Caki2 (cell line): ENCODE data around the gene RCCD1. TPM values are rescaled to one million over a fixed set of nuclear protein-coding genes. Genes with fewer than 3 reads are reported as not detected.
"Not testable (repeated sequence)": the region's sequence is repeated elsewhere in the genome, so short reads cannot be mapped to it uniquely, and the experiment has no call there.

ENCODE experiments used
- DNase-seq: peaks from one replicate; pipeline ENCODE4 v3.0.0-alpha.2; 2015; ENCODE audit warnings: low read depth
- in situ Hi-C: cut with HindIII; loops from 2 replicates; pipeline ENCODE4 v1.10.0; 2016; ENCODE audit warnings: low sequenced_read_pairs, low pct_unique_long_range_greater_than_20kb, mixed read lengths
- total RNA-seq: library from RNA; depleted of rRNA; stranded (reverse); fragments of >200 nt; shearing (Covaris generic); gene quantifications from 2 replicates; pipeline ENCODE4 v1.2.3, GENCODE V29; 2014; ENCODE audit warnings: low replicate concordance

RCCD1 gene
- total RNA-seq, 1 experiment from 2014 or later = 70.4 TPM

DNA sequence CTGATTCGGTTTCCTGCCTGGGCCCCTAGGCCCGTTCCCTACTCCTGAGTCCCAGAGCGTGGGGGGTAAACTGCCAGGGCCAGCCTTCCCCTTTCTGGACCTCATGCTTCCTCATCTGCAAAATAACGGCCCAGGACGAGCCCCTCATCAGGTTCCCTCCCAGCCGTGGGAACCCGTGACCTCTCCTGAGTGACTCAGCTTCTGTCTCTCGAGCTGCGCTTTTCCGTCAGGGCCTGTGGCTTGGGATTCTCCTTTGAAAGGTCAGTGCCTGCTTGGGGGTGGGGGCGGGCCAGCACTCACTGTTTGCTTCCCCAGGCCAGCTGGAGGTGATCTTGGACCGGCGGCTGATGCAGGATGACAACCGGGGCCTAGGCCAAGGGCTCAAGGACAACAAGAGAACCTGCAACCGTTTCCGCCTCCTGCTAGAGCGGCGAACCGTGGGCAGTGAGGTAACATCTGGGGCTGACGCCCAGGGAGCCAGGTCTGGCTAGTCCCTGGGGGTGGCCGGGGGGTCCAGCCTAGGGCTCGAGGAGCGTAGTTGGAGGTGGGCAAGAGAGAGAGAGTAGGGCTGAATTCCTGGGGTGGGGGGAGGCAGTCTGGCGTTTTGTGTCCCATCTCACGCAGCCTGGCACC, 38.8 kb upstream of the RCCD1 start:
- DNase-seq = no peak
- in situ Hi-C loops = no loop called here

DNA sequence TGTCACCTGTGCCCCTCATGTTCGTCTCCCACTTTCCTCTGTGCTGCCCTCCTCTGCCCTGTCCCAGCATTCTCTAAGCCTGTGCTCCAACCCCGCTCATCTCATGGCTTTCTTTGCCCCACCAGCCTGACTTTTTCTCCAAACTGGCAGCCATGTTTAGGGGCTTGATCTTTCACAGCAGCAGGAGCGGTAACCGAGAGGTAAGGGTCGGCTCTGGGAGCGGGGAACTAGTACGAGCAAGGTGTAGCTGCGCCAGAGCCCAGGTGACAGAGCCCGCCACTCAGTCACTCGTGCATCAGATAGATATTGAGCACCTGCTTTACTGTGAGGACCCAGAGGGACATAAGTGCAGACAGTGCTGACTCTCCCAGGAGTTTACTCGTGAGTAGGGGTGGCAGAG, 38.2 kb upstream of the RCCD1 start:
- DNase-seq = no peak
- in situ Hi-C loops = no loop called here

DNA sequence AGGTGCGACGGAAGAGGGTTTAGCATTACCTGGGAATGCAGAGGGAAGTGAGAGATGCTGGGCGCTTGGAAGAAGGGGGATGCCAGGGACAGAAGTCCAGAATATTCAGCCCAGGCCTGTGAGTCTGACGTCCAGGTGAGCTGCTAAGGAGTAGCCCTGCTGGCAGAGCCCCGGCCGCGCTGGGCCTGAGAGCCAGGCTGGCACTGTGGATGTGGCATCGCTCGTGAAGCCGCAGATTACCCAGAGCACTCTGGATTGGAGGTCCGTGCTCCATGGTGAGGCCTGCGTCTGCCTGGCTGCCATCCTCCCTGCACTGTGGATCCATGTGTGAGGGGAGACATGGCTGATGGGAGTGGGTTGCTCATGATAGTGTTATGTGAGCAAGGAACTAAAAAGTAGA, 37.1 kb upstream of the RCCD1 start:
- in situ Hi-C loops = no loop called here
- DNase-seq = no peak

DNA sequence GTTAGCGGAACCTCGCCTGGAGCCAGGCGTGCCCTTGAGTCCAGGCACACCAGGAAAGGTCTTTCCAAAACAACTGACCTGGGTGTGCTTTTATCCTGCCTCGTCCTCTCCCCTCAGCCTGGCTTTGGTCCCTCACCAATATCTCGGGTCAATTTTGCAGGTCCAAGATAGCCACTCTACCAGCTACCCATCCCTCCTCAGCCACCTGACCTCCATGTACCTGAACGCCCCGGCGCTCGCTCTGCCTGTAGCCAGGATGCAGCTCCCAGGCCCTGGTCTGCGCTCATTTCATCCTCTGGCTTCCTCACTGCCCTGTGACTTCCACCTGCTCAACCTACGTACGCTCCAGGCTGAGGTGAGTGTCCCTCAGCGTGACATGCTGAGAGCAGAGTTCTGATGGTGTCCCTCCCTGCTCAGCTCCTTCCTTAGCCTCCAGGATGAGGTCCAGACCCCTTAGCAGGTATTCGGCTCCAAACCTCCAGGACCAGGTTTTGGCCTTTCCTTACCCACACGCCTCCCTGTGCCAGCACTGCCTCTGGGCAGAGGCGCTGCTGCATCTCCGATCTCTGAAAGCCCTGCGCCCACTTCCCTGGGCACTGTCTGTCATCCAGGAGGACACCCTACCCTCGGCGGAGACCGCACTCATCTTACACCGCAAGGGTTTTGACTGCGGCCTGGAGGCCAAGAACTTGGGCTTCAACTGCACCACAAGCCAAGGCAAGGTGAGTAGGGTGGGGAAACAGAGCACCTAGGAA, 36.5 kb upstream of the RCCD1 start:
- in situ Hi-C loops = no loop called here
- no peak for DNase-seq

DNA sequence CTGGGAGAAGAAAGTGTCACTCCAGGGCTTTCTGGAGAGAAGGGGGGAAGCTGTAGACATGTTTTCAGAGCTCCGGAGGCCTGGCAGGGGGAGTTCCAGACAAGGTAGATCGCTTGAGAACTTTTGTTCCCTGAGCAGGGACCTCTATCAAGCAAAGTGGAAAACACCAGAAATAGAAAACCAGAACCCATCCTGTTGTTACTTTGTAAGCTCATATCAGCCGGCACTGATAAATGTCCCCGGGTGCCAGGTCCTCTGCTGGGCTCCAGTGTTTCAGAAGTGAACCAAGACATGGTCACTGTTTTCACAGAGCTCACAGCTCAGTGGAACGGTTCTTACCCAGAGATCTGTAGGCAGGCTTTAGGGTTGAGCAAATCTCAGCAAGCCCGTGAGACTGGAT, 35.8 kb upstream of the RCCD1 start:
- in situ Hi-C loops = no loop called here
- no peak for DNase-seq

DNA sequence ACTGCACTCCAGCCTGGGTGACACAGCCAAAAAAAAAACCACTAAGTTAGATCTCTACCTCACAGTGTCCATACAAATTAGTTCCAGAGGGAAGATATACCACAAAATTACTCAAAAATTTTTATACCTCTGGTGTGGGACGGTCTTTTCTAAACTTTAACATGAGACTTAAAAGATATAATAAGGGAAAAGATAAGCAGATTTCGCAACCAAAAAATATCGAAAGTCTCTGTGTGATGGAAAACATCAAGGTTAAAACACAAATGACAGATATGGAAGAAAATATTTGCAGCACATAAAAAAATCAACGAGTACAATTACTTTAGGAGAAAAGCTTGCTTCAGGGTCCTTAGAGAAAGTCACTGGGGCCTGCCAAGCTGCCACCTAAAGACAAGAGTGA, 32.8 kb upstream of the RCCD1 start:
- no peak for DNase-seq
- in situ Hi-C loops = no loop called here

DNA sequence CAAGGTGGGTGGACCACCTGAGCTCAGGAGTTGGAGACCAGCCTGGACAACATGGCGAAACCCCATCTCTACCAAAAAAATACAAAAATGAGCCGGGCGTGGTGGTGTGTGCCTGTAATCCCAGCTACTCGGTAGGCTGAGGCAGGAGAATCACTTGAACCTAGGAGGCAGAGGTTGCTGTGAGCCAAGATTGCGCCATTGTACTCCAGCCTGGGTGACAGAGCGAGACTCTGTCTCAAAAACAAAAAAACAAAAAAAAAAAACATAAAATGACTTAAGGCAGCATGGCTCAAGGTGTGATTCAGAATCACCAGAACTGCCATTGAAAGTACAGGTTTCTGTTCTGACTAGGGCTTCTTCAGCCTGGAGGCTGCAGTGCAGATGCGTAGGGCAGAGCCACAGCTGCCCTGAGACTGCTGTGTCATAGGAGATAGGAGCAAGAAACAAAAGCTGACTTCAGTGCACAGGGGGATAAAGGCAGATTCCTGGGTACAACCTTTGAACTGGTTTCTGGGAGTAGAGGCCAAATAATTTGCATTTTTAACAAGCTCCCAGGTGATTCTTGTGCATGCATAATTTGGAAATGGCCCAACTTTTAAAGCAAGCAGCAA, 31.9 kb upstream of the RCCD1 start:
- DNase-seq, in situ Hi-C loops: not testable (repeated sequence)

DNA sequence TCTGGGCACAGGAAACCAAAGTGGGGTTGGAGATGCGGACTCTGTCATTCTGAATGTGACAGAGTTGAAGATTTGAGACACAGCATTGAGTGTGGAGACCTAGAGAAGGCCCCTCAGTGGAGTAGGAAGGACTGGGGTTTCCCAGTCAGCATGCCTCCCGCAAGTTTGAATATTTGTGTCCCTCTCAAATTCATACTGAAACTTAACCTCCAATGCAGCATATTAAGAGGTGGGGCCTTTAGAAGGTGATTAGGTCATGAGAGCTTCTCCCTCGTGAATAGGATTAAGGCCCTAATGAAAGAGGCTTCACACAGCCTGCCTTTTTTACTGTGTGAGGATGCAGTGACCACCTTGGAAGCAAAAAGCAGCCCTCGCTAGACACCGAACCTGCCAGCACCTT, 30.3 kb upstream of the RCCD1 start:
- no peak for DNase-seq
- in situ Hi-C loops = no loop called here

DNA sequence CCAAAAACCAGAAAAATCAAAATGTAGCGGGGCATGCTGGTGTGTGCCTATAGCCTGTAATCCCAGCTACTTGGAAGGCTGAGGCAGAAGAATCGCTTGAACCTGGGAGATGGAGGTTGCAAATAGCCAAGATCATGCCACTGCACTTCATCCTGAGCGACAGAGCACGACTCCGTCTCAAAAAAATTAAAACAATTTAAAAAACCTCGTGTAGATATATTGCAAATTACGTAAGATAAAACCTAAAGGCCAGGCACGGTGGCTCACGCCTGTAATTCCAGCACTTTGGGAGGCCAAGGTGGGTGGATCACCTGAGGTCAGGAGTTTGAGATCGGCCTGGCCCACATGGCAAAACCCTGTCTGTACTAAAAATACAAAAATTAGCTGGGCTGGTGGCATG, 27.9 kb upstream of the RCCD1 start:
- in situ Hi-C loops, DNase-seq: not testable (repeated sequence)

DNA sequence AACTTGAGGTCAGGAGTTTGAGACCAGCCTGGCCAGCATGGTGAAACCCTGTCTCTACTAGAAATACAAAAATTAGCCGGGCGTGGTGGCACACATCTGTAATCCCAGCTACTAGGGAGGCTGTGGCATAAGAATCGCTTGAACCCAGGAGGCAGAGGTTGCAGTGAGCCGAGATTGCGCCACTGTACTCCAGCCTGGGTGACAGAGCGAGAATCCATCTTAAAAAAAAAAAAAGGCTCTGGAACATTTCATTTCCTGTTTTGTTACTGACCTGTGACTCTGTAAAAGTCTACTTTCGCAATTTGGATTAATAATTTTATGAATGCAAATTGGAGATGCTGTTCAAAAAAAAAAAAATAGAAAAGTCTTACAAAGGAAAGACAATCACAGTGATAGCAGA, 26.6 kb upstream of the RCCD1 start:
- in situ Hi-C loops, DNase-seq: not testable (repeated sequence)

DNA sequence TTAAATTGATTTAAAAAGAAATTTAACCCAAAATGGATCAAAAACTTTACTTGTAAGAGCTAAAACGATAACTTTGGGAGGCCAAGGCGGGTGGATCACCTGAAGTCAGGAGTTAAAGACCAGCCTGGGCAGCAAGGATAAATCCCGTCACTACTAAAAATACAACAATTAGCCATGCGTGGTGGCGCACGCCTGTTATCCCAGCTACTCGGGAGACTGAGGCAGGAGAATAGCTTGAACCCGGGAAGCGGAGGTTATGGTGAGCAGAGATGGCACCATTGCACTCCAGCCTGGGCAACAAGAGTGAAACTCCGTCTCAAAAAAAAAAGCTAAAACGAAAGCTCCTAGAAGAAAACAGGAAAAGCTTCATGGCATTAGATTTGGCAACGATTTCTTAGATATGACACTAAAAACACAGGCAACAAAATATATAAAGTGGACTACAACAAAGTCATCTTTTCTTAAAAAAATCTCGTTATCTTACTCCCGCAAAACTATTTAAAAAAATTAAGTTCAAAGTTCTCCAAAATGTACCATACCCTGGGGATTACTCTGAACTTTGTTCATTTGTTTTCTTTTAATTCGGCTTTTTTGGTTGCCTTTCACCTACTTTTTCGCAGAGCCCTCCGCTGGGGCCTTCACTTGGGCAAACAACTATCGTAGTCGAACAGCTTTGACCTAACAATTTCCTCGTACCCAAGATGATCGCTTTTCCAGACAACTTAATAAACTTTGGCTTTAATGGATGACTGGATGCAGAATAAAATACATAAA, 25.3 kb upstream of the RCCD1 start:
- in situ Hi-C loops = no loop called here
- no peak for DNase-seq

DNA sequence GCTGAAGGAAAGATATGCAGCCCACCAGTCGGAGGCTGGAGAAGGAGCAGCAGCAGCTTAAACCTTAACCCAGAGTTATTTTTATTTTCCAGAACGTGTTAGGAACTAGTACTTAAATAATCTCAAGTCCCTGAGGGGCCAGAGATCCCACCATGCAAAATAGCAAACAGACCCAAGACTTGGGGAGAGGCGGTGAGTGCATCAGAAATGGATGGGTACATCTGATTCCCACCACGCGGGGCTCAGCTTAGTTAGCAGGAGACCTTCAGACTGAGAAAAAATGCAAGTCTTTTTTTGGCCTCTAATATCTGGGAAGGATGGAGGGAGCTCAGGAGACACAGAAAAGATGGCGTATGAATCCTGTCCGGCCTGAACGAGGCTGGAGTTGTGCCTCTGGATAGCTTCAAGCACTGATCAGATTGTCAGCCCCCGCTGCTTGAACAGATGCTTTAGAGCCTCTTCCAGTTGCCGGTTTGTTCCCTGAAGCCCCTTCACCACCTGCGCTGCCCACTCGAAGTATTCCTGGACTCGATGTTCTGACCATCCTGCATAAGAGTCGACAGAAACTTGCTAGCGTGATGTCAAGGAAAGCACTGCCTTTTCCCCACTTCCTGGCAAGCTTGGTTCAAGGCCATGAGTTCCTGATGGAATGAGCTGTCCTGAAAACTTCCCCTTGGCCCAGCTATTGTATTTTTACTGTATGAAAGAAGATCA, 23.7 kb upstream of the RCCD1 start:
- no peak for DNase-seq
- in situ Hi-C loops = no loop called here

DNA sequence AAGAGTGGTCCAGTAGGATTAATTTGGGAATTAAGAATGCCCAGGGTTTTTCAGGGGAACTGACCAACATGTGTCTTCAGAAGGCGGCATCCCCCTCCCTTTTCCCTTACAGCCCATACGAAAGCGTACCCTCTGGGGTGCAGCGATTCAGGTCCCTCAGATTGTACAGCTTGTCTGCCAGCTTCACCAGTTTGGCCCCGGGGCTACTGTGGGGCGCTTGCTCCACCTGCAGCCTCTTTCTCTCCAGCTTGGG, 23.2 kb upstream of the RCCD1 start:
- in situ Hi-C loops = no loop called here

DNA sequence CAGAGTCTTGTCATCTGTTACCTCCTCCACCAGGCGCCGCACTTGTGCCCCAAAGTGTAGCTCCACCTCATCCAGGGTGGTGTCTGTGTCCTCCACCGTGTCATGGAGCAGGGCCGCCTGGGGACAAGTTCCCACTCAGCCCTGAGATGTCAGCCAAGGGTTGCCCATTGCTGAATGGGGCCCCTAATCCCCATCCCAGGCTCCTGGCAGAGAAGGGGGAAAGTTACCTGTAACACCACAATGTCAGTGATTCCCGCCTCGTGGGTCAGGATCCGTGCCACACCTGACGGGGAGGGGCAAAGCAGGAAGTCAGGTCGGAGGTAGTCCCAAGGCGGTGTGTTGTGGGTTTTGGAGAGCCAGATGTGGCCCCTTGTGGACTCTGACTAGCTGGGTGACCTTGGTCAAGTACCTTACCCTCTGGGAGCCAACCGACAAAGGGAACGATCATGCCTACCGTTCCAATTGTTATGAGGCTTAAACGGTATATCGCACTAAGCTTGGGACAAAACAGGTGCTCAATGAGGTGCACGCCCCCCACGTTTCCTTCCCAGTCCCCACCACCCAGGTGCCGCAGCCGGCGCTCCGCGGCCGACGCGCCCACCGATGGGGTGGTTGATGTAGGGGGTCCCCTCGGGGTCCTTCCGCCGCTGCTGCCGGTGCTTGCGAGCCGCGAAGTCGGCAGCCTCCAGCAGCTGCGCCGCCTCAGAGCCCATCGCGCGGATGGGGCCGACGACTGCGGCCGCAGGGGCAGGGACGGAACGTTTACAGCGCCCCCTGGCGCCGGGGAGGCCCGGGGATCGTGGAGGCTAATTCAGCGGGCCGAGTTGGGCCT, 22.6 kb upstream of the RCCD1 start, which contains the start of gene HDDC3:
Gene HDDC3 (minus strand): TSS at position 722 of the 832 bp plus-strand sequence. CDS start 9 bp downstream, at position 713.
- in situ Hi-C loops = no loop called here
- DNase-seq = peak; percentile 83

More for the DNA sequence above, 23.2 kb upstream of the RCCD1 start:
- DNase-seq = no peak

DNA sequence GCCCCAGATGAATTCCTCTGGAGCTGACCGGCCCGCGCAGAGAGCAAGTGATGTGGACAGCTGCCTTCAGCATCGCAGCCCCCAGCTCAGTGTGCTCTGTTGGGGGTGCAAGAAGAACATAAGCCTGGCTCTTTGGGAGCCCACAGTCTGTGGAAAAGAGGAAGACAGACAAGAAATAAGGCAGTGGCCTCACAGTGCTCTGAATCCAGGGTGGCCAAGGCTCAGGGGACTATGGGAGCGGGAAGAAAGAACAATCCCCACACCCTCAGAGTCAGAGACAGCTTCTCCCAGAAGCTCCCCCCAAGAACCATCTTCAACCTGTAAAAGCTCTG, 22.1 kb upstream of the RCCD1 start:
- no peak for DNase-seq
- in situ Hi-C loops = no loop called here

DNA sequence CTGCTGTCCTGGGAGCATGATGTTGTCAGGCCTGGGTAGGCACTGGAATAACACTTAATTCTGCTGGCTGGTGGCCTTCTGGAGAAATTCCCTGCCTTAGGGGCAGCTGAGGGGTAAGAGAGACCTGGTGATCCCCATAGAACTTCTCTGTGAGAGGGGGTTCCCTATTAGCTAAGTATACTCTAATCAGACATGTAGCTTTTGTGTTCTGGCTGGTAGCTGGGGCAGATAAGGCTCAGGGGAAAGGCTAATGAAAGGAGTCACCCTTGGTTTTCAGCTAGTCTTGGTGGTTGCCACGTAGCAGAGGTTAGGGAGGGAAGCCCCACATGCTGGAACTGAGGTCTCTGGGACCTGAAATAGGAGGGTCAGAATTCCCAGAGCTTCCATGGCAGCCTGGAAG, 21.4 kb upstream of the RCCD1 start:
- in situ Hi-C loops = no loop called here
- no peak for DNase-seq

DNA sequence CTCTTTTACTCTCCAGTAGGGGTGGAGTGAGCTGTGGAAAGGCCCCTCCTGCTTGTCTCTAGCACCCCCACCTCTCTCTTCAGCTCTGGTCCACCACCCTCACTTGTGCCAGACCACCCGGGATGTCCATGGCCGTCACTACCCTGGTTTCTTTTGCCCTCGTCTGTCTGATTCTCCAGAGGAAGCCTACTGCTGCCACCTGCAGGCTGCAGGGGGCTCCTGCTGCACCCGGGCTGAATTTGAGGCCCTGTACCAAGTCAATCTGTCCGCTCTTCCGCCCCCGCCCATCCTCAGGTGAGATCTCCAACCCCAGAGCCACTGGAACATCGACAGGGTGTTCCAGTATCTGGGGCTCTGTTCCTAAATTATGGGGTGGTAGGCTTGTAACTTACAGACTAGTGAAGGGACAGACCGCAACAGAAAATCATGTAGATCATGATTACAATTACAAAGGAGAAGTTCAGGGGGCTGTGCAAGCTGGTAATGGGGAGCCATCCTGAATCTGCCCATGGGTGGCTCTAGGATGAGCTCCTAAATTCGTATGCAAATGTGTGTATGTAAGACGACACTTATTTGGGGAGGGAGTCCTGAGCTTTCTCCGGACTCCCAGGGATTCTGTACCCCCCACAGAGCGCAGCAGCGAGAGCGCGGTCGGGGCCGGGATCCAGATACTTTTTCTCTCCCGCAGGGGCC, 20.3 kb upstream of the RCCD1 start:
- peak; percentile 71 for DNase-seq
- in situ Hi-C loops = no loop called here
